PC-3 (cell line): ENCODE measurements around the gene BCL2L15. TPM values are rescaled to one million over a fixed set of nuclear protein-coding genes. Genes with fewer than 3 reads are reported as not detected.

ENCODE experiments used
- ATAC-seq: fragments of 200-7000 bp; cut with Tn5 transposase; 2 replicates; pipeline ENCODE4 v1.9.1; 2020; ENCODE audit warnings: mild to moderate bottlenecking, moderate library complexity
- BruUV-seq: library from RNA; stranded (reverse); fragments of 400-500 nt; replicated peaks from 2 replicates; lab custom pipeline; 2021; lab: Mats Ljungman, UMichigan
- CTCF ChIA-PET: fragments of 300-600 bp; sonication (Branson Sonifier 250); formaldehyde crosslinking; loops from one replicate; lab custom pipeline; 2022; ENCODE audit warnings: antibody characterized with exemption; lab: Charles Lee
- POLR2A ChIA-PET: fragments of 300-600 bp; sonication (Branson Sonifier 250); formaldehyde crosslinking; loops from one replicate; lab custom pipeline; 2022; ENCODE audit warnings: antibody characterized with exemption; ENCODE audit not compliant: unreplicated experiment; lab: Charles Lee
- DNase-seq: peaks from one replicate; pipeline ENCODE4 v3.0.0-alpha.2; 2015
- H2AFZ ChIP-seq: fragments of 300-600 bp; sonication (generic); 2 replicates; pipeline ENCODE4 v1.6.0; 2016; ENCODE audit warnings: antibody characterized with exemption, low read length
- H3F3A ChIP-seq: fragments of 300-600 bp; sonication (generic); one replicate; pipeline ENCODE4 v1.6.0; 2017; ENCODE audit warnings: antibody characterized with exemption, low read length, control low read depth, mild to moderate bottlenecking; ENCODE audit not compliant: unreplicated experiment
- H3K27ac ChIP-seq: fragments of 300-600 bp; sonication (generic); 2 replicates; pipeline ENCODE4 v1.5.1; 2016; ENCODE audit warnings: mild to moderate bottlenecking, low read length
- H3K27me3 ChIP-seq: fragments of 300-600 bp; sonication (generic); 2 replicates; pipeline ENCODE4 v1.6.1; 2016; ENCODE audit warnings: low read length, mixed read lengths
- H3K36me3 ChIP-seq: fragments of 300-600 bp; sonication (generic); 2 replicates; pipeline ENCODE4 v1.6.1; 2016; ENCODE audit warnings: low read depth, mixed run types, low read length, mixed read lengths
- H3K4me1 ChIP-seq: fragments of 300-600 bp; sonication (generic); 2 replicates; pipeline ENCODE4 v1.5.1; 2016; ENCODE audit warnings: low read length; ENCODE audit not compliant: insufficient read depth
- H3K4me2 ChIP-seq: fragments of 300-600 bp; sonication (generic); 2 replicates; pipeline ENCODE4 v1.6.0; 2016; ENCODE audit warnings: low read length
- H3K4me3 ChIP-seq: fragments of 300-600 bp; sonication (generic); 2 replicates; pipeline ENCODE4 v1.5.1; 2016; ENCODE audit warnings: mild to moderate bottlenecking, low read length, mixed read lengths
- H3K79me2 ChIP-seq: fragments of 300-600 bp; sonication (generic); 2 replicates; pipeline ENCODE4 v1.6.1; 2017; ENCODE audit warnings: low read length, mixed read lengths
- H3K9ac ChIP-seq: fragments of 300-600 bp; sonication (generic); 2 replicates; pipeline ENCODE4 v1.6.0; 2016; ENCODE audit warnings: mild to moderate bottlenecking, low read length
- H3K9me2 ChIP-seq: fragments of 300-600 bp; sonication (generic); replicated peaks from 2 replicates; pipeline ENCODE4 v1.6.1; 2016; ENCODE audit warnings: mixed run types, low read length, mixed read lengths
- H3K9me3 ChIP-seq: fragments of 300-600 bp; sonication (generic); 2 replicates; pipeline ENCODE4 v1.6.1; 2016; ENCODE audit warnings: low read length, mixed read lengths
- H4K20me1 ChIP-seq: fragments of 300-600 bp; sonication (generic); 2 replicates; pipeline ENCODE4 v1.6.1; 2016; ENCODE audit warnings: low read length, mixed read lengths
- CTCF ChIP-seq: fragments of 300-600 bp; sonication (generic); conservative IDR thresholded peaks from 2 replicates; pipeline ENCODE4 v1.5.1; 2017; ENCODE audit warnings: antibody characterized with exemption, low read depth, mild to moderate bottlenecking, low read length
- EZH2 ChIP-seq: fragments of 300-600 bp; sonication (generic); IDR thresholded peaks from one replicate; pipeline ENCODE4 v1.6.1; 2017; ENCODE audit warnings: antibody characterized with exemption, mild to moderate bottlenecking, low read length; ENCODE audit not compliant: unreplicated experiment
- EZH2phosphoT487 ChIP-seq: fragments of 300-600 bp; sonication (generic); IDR thresholded peaks from 2 replicates; pipeline ENCODE4 v1.6.1; 2018; ENCODE audit warnings: mild to moderate bottlenecking, antibody characterized with exemption, low read length, borderline replicate concordance
- intact Hi-C: fragments of 100-400 bp; cut with micrococcal nuclease; formaldehyde crosslinking; loops from 2 replicates; pipeline ENCODE4 v1.9.0; 2023
- total RNA-seq: library from RNA; depleted of rRNA; stranded (reverse); fragments of >200 nt; gene quantifications from 2 replicates; pipeline ENCODE4 v1.2.3, GENCODE V29; 2014

Gene BCL2L15
- total RNA-seq, 1 experiment from 2014 or later: 0.29 TPM

DNA sequence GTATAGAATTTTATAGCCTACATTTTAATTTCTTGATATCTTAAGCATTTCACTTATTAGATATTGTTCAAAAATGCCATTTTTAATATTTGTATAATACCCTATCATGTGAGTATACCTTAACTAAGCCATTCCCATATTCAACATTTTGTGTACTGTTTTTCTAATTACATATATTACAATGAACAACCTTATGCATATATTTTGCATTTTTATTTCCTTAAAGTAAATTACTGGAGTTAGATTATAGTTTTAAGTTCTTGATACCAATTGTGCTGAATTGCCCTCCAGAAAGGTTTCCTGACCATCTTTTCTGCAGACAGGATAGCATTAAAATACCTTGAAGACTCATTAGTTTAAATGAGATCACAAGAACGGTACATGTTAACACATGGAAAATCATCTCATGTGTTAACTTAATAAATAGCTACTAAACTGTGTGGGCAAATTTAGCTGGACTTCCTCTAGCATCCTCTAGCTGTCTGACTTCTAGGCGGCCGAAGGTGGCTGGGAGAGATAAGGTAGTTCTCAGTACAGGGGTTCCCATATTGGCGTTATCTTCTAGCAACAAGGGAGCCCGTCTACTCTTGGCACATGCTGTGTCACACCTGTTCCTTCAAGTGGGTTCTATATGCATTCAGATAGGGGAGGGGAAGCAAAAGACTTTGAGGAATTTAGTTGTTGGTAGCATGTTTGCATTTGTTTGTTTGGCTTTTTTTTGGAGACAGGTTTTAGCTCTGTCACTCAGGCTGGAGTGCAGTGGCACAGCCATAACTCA lies 26.7 kb upstream of the BCL2L15 start:
- Histone ChIP-seq H3K27me3 (no peaks in the 10 kb centered on the region), H3K36me3 (peaks cover 21% of the 10 kb centered on the region; the same call in 1 of the 2 replicates), H3K4me3 (no peak overlapping the region), H4K20me1 (no peaks in the 10 kb centered on the region), H3F3A (no peaks in the 10 kb centered on the region), H2AFZ (no peak overlapping the region), H3K4me1 (peaks cover 15% of the 10 kb centered on the region; the same call in 1 of the 2 replicates), H3K79me2 (no peaks in the 10 kb centered on the region), H3K4me2 (no peak overlapping the region), H3K9me3 (no peaks in the 10 kb centered on the region), H3K27ac (no peak overlapping the region), H3K9me2 (no peaks in the 10 kb centered on the region), H3K9ac (no peak overlapping the region)
- POLR2A ChIA-PET: no interaction called here
- intact Hi-C loops: no loop called here
- no TSS peak for BruUV-seq
- DNase-seq (no peak), ATAC-seq (no peak)
- CTCF ChIA-PET: no interaction called here
- TF ChIP-seq CTCF (no peak), EZH2phosphoT487 (no peak), EZH2 (no peak)

GRCh38 chr1:113913312-113913668 lies 25.9 kb upstream of the BCL2L15 start:
- H3K79me2 ChIP-seq: peaks cover 1% of the 10 kb centered on the region; the same call in 1 of the 2 replicates
- peaks cover 21% of the 10 kb centered on the region; the same call in 1 of the 2 replicates for H3K36me3 ChIP-seq
- CTCF ChIA-PET: no interaction called here
- no peaks in the 10 kb centered on the region for H3K27me3 ChIP-seq
- no peaks in the 10 kb centered on the region for H3K9me2 ChIP-seq
- no peaks in the 10 kb centered on the region for H4K20me1 ChIP-seq
- H3K4me2 ChIP-seq: no peak overlapping the region
- TF ChIP-seq EZH2phosphoT487 (no peak), CTCF (no peak), EZH2 (no peak)
- BruUV-seq: no TSS peak
- POLR2A ChIA-PET: no interaction called here
- DNase-seq (no peak), ATAC-seq (no peak)
- no peaks in the 10 kb centered on the region for H3F3A ChIP-seq
- no peaks in the 10 kb centered on the region for H3K9me3 ChIP-seq
- H2AFZ ChIP-seq: no peak overlapping the region
- no peak overlapping the region for H3K27ac ChIP-seq
- peaks cover 15% of the 10 kb centered on the region; the same call in 1 of the 2 replicates for H3K4me1 ChIP-seq
- H3K9ac ChIP-seq: no peak overlapping the region
- intact Hi-C loops: no loop called here
- no peak overlapping the region for H3K4me3 ChIP-seq
